GM18517 (cell line): ENCODE data around the gene STK24.
"Not testable (repeated sequence)": the region's sequence is repeated elsewhere in the genome, so short reads cannot be mapped to it uniquely, and the experiment has no call there.

Experiments
- ATAC-seq: cut with Tn5 transposase; IDR thresholded peaks from one replicate; pipeline ENCODE4 v1.9.1; 2021; ENCODE audit warnings: mild to moderate bottlenecking, moderate library complexity; ENCODE audit not compliant: unreplicated experiment

STK24 gene

DNA sequence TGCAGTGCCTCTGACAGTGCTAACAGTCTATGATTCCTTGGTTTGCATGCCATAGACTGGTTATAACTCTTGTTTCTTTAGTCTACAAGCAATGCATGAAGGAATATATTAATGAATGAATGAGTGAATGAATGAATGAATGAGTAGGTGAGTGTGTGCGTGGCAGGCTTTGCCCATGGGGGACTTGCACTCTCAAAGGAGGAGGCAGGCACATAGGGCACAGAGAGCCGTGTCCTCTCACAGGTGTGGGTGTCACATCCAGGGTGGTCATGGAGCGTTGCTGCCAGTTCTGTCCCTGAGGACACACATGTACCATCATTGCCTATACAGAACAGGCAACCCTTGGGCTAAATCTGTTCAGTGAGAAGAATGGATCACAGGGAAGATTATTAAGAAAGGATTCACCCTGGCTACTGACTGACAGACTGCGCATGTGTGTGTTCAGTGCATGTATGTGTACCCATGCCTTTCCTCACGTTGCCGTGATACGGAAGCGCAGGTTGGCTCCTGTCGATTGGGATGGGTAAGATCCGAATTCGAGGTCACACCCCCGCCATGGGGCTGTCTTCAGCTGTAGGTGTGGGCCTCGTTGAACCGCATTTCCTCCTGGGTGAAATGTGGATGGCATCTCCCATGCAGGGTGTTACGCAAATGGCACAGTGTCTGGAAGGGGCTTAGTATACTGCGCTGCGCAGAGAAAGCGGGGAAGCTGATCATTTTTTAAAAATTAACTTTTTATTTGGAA is 161.4 kb downstream of the STK24 start:
- no peak for ATAC-seq

DNA sequence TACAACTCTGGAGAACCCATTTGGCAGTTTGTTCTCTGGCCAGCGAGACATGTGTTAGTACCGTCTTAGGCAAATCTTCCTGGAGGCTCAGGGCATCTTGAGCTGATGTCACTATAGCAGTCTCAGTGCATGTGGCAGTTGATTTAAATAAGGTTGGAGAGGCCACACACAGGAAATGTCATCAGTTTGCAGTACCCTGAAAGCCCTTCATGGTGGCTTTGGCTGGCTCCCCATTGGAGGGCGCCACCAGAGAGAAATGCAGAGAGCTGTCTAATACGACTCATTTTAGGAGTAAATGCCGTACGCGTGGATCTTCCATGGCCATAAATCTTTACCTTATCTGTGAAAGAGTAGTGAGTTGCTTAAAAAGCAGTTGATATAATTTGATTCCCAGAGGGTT is 163.1 kb downstream of the STK24 start:
- no peak for ATAC-seq

DNA sequence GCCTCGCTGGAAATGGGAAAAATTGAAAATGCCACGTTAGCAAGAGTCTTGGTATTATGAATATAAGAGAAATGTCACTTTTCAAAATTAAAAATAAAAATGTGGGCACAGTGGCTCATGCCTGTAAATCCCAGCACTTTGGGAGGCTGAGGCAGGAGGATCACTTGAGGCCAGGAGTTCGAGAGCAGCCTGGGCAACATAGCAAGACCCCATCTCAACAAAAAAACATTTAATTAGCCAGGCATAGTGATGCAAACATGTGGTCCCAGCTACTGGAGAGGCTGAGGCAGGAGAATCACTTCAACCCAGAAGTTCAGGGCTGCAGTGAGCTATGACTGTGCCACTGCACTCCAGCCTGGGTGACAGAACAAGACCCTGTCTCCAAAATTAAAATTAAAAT is 163.6 kb downstream of the STK24 start:
- not testable (repeated sequence) for ATAC-seq

DNA sequence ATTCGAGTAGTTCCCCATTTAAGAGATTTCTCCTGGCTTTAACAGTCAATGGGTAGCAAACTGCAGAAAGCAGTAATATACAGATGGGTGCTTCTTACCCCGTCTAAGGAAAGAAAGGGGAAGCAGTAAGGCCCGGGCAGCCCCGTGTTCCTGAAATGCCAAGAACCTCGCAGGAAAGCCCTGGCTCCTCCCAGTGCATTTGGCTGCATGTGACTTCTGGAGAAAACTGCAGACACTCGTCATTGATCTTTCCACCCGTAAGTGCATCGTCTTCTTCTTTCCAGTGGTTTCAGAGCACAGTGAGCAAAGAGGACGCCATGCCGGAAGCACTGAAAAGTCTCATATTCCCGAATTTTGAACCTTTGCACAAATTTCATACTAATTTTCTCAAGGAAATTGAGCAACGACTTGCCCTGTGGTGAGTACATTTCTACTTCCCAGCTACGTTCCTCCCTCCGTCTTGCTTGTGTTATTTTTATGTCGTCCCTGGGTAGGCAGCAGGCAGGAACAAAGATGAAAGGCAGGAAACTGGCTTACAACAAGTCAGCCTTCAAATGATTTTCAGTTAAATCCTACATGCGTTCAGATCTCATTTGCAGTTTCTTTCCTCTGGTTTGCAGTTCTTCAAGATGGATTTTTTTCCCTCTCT is 165.2 kb downstream of the STK24 start:
- ATAC-seq = no peak

DNA sequence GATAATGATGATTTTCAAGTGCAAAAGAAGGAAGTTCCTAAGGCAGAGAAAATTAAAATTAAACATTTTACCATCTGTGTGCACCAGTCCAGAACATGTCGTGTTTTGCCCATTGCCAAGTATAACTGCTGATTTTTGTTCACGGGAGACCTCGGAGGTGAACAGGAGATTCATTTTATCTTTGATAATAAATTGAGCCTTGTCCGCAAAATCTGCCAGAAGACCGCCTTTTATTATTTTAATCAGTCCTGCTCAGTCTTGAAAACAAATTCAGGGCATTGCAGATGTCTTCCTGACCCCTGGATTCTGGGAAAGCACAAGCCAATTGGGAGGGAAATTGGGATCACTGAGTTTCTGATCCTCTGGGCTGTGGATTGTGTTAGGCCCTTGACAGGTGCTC is 165.9 kb downstream of the STK24 start:
- no peak for ATAC-seq

DNA sequence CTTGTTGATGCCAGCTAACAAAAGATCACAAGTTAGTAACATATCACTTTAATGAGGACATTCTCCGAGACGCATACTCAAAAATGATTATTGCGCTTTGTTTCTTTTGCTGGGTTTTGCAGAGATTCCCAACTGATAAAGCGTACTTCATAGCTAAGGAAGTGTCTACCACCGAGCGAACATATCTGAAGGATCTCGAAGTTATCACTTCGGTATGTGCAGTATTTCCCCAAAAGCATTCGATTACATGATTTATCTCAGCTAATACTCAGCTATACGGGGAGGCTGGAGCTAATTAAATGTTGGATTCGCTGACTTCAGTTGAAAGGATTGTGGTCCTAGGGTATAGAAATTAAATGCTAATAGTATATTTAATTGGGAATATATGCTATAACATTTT is 166.3 kb downstream of the STK24 start:
- no peak for ATAC-seq

DNA sequence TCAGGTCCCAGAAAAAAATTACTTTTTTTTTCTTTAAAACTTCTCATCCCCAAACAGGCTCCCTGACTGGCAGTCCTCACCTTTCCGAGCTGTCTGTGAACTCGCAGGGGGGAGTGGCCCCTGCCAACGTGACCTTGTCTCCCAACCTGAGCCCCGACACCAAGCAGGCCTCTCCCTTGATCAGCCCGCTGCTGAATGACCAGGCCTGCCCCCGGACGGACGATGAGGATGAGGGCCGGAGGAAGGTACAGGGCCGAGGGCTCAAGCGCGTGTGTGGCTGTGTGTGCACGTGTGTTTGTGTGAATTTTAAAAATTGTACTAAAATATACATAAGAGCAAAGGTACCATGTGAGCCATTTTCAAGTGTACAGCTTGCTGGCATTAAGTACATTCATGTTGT is 167.6 kb downstream of the STK24 start:
- ATAC-seq = no peak

DNA sequence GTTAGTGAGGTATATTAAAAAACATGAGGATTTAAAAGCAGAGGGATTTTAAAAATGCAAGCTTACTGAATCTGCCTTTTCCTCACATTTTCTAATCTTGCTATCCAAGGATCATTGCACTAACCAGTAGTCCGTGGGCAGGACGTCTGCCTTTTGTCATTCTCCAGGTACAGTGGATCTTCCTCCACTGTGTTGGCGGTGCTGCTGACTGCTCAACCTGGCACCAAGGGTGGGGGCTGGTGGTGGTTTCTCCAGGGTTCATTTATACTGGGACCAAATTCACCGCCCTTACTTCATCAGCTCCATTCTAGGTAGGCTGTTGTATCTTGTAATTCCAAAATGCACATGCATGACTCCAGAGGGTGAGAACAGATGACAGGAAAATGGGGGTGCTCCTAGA is 169.3 kb downstream of the STK24 start:
- ATAC-seq = no peak

DNA sequence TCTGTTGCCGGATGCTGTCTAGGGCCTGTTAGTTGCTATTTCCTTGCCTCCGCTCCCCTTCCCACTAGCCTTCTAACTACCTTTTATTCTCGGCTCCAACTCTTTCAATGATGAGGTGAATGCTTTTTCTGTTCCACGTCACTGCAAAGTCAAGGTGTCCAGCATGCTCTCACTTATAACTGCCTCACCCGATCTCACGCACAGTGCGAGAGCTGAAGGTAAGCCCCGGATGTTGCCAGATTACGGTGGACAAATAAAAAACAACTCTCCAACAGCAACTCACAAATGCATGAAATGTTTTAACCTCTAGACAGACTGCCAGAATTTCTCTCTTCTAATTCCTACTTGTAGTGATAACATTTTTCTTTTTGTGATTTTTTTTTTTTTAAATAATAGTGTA is 169.9 kb downstream of the STK24 start:
- ATAC-seq = no peak

DNA sequence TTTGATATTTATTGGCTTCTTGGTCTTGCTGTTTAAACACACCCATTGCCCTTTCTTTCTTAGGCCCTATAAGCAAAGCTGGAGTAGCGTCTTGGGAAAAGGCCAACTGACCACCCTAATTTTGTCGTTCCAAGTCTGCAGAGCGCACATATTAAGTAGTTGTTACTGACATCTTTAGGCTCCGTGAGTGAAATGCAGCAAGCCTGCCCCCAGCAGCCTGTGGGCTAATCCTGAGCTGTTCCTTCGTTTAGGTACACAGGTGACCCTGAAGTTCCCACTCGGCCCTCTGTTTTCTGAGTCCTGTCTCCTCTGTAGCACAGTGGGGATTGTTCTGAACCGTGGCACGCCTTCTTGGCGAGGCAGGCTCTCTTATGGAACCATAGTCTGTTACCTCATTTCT is 170.5 kb downstream of the STK24 start:
- ATAC-seq = no peak

DNA sequence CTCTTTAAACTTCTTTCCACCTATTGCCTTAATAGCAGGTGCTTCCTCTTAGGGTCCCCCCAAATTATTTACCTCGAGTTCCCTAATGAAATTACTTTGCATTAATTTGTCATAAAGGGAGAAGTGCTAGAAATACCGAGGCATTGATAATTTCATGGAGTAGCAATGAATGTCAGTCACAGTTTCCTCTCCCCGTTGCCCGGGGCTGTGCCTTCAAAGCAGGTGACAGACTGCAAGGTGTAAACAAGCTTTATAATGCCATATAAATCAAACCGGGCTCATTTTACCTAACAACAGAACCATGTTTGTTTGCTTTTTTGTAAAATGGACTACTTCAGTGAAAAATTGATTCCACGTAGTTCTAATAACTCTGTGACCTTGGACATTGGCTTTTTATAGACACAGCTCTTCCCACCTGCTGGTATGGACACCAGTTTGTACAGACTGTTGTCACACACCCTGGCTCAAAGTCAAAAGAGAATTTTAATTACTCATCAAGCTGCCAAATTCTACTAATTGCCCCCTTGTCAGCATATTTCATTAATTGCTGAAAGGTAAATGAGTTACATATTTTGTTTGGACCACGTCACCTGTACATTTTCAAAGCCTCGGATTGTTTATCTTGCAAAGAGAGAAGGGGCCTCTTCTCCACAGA is 171.1 kb downstream of the STK24 start:
- no peak for ATAC-seq

DNA sequence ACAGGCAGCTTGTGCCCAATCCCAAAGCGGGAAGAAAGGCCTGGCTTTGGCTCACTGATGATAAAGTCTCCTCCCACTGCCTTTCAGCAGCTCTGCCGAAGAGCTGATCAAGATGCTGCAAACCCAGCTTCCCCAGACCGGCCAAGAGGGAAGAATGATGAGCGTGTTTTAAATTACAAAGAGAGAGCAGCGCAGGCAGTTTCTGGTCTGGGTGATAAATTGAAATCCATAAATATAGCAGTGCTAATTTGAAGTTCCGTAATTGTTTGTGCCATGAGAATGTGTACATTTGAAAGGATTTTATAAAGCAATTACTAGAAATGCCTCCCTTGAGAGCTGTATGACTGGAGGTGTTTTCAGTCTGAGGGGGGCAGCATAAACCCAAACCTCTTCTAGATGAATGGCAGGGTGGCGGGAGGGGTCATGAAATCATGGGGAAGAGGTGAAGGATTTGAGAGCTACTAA is 171.8 kb downstream of the STK24 start:
- no peak for ATAC-seq

DNA sequence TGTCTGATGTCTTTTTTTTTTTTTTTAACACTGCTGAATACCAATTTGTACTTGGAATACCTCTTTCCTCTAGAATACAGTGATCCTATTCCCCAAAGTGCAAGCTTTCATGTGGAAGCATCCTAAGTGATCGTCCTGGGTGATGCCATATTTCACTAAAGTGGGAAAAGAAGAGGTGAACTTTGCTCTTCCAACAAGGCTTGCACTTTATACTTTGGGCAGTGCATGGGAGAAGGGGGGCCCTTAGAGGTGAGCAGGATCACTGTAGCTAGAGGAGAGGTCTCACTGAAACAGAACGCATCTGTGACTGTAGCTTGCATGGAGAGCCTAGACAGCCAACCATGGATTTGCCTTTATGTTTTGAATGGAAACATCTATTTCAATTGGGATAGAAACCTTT is 173.8 kb downstream of the STK24 start:
- no peak for ATAC-seq

DNA sequence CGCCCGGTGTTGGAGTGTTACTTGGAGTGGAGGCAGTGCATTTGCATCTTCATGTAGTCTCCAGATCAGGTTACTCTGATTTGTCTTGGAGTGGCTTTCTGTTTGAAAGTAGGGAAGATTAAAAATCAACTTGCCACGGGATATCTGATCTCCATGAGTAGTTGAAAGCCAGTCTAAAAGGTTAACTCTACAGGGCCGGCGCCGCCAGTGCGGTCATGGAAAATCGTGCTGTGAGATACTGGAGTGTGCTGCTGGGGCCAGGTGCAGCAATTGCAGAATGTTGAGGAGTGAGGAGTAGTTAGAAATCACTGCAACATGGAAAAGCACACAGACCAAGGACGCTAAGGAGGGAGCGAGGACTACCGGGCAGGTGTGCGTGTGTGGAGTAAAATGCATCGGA is 175.0 kb downstream of the STK24 start:
- no peak for ATAC-seq

DNA sequence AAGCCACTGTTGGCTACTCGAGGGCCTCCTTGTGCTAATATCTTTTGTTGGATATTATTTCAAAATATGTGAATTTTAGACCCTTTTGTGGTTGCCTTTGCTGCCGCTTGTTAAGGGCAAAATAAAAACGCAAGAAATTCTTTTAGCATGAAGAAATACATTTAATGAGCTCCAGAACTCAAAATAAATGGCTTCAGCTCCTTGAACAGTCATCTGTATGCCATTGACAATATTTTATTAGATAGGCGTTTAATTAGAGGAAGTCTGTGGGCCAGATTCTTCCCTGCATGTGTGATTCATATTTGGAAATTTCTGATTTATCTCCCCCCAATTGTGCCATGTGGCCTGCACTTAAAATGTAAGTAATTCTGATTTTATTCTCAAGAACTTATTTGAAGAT is 177.2 kb downstream of the STK24 start:
- no peak for ATAC-seq

DNA sequence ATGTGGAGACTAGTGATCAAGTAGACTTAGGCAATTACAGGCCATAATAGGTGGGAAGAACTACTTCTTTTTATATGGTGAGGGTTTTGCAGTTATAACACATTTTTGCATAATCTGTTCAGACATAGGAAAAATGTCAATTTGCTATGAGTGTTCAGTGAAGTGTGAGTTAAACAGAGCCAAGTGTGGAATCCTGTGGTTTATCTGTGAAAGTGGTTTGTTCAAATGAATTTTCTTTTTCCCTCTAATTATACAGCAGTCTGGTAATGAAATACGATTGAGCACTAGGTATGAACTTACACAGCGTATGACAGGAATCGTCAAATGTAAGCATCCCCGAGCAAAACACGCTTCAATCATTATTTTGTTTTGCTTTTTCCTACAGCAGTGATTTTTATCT is 178.3 kb downstream of the STK24 start:
- ATAC-seq = no peak

DNA sequence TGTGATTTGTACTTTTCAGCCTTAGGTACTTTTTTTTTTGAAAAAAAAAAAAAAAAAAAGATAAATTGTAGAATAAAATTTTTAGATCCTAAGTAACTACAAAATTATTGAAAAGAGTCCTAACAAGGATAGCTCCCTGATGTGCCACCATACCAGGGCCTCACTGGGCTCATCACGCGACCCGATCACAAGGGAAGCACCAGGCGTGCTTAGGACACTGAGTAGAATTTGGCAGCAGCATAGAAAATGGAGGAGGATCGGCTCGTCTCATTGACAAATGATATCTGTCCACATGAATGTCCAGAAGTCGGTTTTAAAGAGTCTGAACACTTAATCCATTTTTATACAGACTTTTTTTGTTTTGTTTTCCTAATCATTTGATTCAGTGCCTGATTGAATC is 179.0 kb downstream of the STK24 start:
- ATAC-seq = no peak

DNA sequence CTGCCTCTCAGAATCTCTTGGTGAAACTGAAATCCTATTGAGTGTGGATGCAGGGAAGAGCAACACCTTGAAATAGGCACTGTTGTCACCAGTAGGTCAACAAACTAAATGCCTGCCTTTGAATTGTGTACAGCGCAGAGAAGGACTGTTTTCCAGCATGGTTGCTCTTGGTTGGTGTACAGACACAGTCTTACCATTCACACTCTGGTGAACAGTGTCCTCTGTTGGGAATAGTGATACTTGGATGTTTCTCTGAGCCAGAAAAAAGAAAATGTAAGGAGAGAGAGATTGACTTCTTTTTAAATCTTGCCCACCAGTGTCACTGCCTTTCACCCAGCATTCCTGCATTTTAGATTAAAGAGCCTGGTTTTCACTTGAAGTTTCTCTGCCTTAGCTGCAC is 179.7 kb downstream of the STK24 start:
- no peak for ATAC-seq

DNA sequence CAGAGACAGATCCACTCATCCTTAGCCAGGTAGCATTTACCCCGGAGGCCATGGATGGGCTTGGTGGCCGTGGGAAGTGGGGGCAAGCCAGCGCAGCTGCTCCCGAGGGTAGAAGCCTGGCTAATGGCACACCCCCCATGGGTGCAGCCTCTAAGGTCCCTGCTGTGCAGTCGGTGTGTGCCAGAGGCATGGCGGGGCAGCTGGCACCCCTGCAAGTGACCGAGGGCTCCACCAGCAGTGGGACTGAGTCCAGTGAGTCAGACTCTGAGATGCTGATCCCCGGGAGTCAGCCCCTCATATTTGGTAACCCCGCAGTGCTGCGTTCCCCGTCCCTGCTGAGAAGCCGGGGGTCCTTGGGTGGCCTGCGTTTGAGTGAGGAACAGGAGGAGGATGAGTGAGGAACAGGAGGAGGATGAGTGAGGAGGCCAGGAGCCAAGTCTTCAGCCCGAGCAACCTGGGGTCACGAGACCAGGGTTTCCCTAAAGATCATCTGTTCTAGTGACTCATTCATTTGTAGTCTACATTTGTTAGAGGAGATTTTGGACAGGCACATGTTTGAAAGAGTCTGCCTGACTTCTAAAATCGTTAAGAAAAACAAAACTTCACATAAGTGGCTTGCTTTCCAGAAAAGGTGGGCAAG is 180.7 kb downstream of the STK24 start:
- no peak for ATAC-seq
